SU-DHL-6 (cell line): ENCODE measurements around the gene GSDMA.

Source experiments
- H2AFZ ChIP-seq: fragments of 200-600 bp; sonication (generic); 2 replicates; pipeline ENCODE4 v1.6.1; 2014; ENCODE audit warnings: low read depth, mild to moderate bottlenecking, moderate library complexity, mixed read lengths, antibody characterized with exemption, low read length; ENCODE audit not compliant: severe bottlenecking
- H3F3A ChIP-seq: fragments of 200-600 bp; shearing (Covaris generic); 2 replicates; pipeline ENCODE4 v1.6.0; 2016; ENCODE audit warnings: antibody characterized with exemption, mild to moderate bottlenecking; ENCODE audit not compliant: insufficient read depth
- H3K27ac ChIP-seq: fragments of 200-600 bp; sonication (generic); 2 replicates; pipeline ENCODE4 v1.5.1; 2016; ENCODE audit warnings: low read depth, mild to moderate bottlenecking, low read length, moderate library complexity, mixed read lengths
- H3K27me3 ChIP-seq: fragments of 200-600 bp; sonication (generic), shearing (Covaris generic); 2 replicates; pipeline ENCODE4 v1.6.0; 2014; ENCODE audit warnings: mild to moderate bottlenecking, low read length
- H3K36me3 ChIP-seq: fragments of 200-600 bp; sonication (generic); 2 replicates; pipeline ENCODE4 v1.6.1; 2014; ENCODE audit warnings: mild to moderate bottlenecking, low read length, mixed read lengths
- H3K4me2 ChIP-seq: fragments of 300-600, 200-600 bp; shearing (Covaris generic), sonication (generic); 2 replicates; pipeline ENCODE4 v1.6.0; 2014; ENCODE audit warnings: low read length, low read depth, mild to moderate bottlenecking; ENCODE audit not compliant: poor library complexity, severe bottlenecking
- H3K4me3 ChIP-seq: fragments of 200-600 bp; sonication (generic); 2 replicates; pipeline ENCODE4 v1.5.1; 2014; ENCODE audit warnings: antibody characterized with exemption, low read length, mild to moderate bottlenecking, mixed read lengths; ENCODE audit not compliant: insufficient read depth, poor library complexity, severe bottlenecking
- H3K79me2 ChIP-seq: fragments of 200-600 bp; sonication (generic); 2 replicates; pipeline ENCODE4 v1.6.1; 2014; ENCODE audit warnings: mild to moderate bottlenecking, low read length, moderate library complexity; ENCODE audit not compliant: insufficient read depth
- H3K9ac ChIP-seq: fragments of 200-600 bp; sonication (generic); 2 replicates; pipeline ENCODE4 v1.7.0; 2014; ENCODE audit warnings: mild to moderate bottlenecking, low read length
- H3K9me2 ChIP-seq: fragments of 200-600 bp; sonication (generic); replicated peaks from 2 replicates; pipeline ENCODE4 v1.6.1; 2014; ENCODE audit warnings: low read length; ENCODE audit not compliant: insufficient read depth
- H3K9me3 ChIP-seq: fragments of 200-600 bp; sonication (generic); 2 replicates; pipeline ENCODE4 v1.6.1; 2014; ENCODE audit warnings: low read length, mixed read lengths; ENCODE audit not compliant: insufficient read depth
- H4K20me1 ChIP-seq: fragments of 200-600 bp; sonication (generic); 2 replicates; pipeline ENCODE4 v1.6.1; 2014; ENCODE audit warnings: low read depth, mild to moderate bottlenecking, antibody characterized with exemption, low read length, moderate library complexity, mixed read lengths
- EZH2phosphoT487 ChIP-seq: fragments of 200-600 bp; sonication (generic), shearing (Covaris generic); conservative IDR thresholded peaks from 2 replicates; pipeline ENCODE4 v1.6.1; 2018; ENCODE audit warnings: mild to moderate bottlenecking, antibody characterized with exemption, low read length, moderate library complexity, mixed read lengths
- TF ChIP-seq, protein P1 (sequence below): fragments of 200-600 bp; sonication (generic); IDR thresholded peaks from one replicate; pipeline ENCODE4 v1.5.1; 2017; ENCODE audit warnings: antibody characterized with exemption, mild to moderate bottlenecking, low read length, moderate library complexity; ENCODE audit not compliant: insufficient read depth, poor library complexity, severe bottlenecking

The GSDMA gene

GRCh38 chr17:40017422-40018080 lies 54.7 kb downstream of the GSDMA start:
- TF ChIP-seq EZH2phosphoT487, result no peak
- TF ChIP-seq, protein P1, sequence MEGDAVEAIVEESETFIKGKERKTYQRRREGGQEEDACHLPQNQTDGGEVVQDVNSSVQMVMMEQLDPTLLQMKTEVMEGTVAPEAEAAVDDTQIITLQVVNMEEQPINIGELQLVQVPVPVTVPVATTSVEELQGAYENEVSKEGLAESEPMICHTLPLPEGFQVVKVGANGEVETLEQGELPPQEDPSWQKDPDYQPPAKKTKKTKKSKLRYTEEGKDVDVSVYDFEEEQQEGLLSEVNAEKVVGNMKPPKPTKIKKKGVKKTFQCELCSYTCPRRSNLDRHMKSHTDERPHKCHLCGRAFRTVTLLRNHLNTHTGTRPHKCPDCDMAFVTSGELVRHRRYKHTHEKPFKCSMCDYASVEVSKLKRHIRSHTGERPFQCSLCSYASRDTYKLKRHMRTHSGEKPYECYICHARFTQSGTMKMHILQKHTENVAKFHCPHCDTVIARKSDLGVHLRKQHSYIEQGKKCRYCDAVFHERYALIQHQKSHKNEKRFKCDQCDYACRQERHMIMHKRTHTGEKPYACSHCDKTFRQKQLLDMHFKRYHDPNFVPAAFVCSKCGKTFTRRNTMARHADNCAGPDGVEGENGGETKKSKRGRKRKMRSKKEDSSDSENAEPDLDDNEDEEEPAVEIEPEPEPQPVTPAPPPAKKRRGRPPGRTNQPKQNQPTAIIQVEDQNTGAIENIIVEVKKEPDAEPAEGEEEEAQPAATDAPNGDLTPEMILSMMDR, result no peak
- H3K9ac ChIP-seq, result no peak overlapping the region

GRCh38 chr17:40018211-40019121 lies 55.7 kb downstream of the GSDMA start:
- Histone ChIP-seq H3K27me3 (no peaks in the 10 kb centered on the region), H3F3A (no peaks in the 10 kb centered on the region), H3K9me3 (no peaks in the 10 kb centered on the region), H4K20me1 (no peaks in the 10 kb centered on the region), H2AFZ (no peak overlapping the region), H3K4me3 (no peak overlapping the region), H3K9ac (no peak overlapping the region), H3K4me2 (no peak overlapping the region), H3K36me3 (no peaks in the 10 kb centered on the region), H3K9me2 (no peaks in the 10 kb centered on the region), H3K27ac (no peak overlapping the region), H3K79me2 (no peaks in the 10 kb centered on the region)
- TF ChIP-seq, protein P1, result no peak
- no peak for TF ChIP-seq EZH2phosphoT487

More at GRCh38 chr17:40017422-40018080, 54.7 kb downstream of the GSDMA start:
- Histone ChIP-seq H3F3A (no peaks in the 10 kb centered on the region), H3K36me3 (no peaks in the 10 kb centered on the region), H3K4me3 (no peak overlapping the region), H2AFZ (no peak overlapping the region), H3K27me3 (no peaks in the 10 kb centered on the region), H3K79me2 (no peaks in the 10 kb centered on the region), H3K27ac (no peak overlapping the region), H4K20me1 (no peaks in the 10 kb centered on the region), H3K9me3 (no peaks in the 10 kb centered on the region), H3K9me2 (no peaks in the 10 kb centered on the region), H3K4me2 (no peak overlapping the region)

- Histone ChIP-seq H3F3A (no peaks in the 10 kb centered on the region), H3K36me3 (no peaks in the 10 kb centered on the region), H3K27ac (no peak overlapping the region), H3K79me2 (no peaks in the 10 kb centered on the region), H3K9ac (no peak overlapping the region), H3K4me3 (no peak overlapping the region), H3K9me3 (no peaks in the 10 kb centered on the region), H3K9me2 (no peaks in the 10 kb centered on the region), H4K20me1 (no peaks in the 10 kb centered on the region), H2AFZ (no peak overlapping the region), H3K4me2 (no peak overlapping the region), H3K27me3 (no peaks in the 10 kb centered on the region)
- TF ChIP-seq, protein P1, result no peak
- no peak for TF ChIP-seq EZH2phosphoT487
Observed at GRCh38 chr17:40019140-40019991, 56.6 kb downstream of the GSDMA start.
